ENCODE data around the gene C6orf163. TPM values are rescaled to one million over a fixed set of nuclear protein-coding genes. Genes with fewer than 3 reads are reported as not detected.

C6orf163 gene
- total RNA-seq, 1 experiment from 2014 or later = not detected

DNA sequence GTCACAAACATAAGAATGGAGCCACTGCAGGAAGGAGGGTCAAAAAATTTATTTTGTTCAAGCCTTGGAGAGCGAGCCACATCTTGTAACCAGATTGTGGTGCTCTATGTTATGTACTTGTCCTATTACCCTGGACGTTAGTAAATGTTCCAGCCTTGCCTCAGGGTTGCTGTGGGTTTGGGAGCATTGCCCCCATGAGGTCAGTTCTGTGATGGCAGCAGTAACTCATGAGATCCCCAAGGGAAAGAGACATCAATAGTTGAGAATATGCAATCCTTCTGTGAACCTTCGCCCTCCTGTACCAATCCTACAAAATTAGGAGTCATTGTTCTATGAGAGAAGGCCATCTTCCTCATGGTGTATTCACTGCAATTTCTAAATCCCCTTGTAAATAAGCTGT lies 46.7 kb downstream of the C6orf163 start:
- no peak for DNase-seq
- Histone ChIP-seq H3K36me3 (no peaks in the 10 kb centered on the region), H3K9me3 (no peaks in the 10 kb centered on the region), H3K27me3 (no peaks in the 10 kb centered on the region), H3K4me3 (no peak overlapping the region)

DNA sequence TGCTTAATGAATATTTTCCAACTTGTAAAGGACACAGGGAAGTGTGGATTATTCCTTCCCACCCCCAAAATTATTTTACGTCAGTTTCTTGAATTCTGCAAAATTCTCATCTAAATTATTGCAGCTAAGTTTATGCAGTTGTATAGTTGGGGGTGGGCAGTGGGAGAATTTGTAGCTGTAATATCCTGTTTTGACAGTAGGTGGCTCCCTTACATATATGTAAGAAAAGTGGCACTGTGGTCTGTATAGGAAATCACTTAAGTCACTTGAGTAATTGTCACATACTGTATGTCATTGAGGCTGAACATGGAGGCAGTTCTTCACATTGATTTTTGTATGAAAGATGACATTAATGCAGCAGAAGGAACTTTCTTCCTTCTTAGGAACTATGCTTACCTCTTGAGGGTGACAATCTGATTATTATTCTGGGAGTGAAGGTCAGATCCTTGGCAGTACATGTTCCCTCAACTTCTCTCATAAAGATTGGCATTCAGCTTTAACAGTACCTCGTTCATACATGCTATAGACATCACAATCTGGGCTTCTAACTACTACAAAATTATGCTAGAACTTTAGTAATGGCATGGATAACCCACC lies 48.5 kb downstream of the C6orf163 start:
- Histone ChIP-seq H3K4me3 (no peak overlapping the region), H3K27me3 (no peaks in the 10 kb centered on the region; the same call in 1 of the 2 replicates), H3K9me3 (no peaks in the 10 kb centered on the region), H3K36me3 (no peaks in the 10 kb centered on the region)
- no peak for DNase-seq

DNA sequence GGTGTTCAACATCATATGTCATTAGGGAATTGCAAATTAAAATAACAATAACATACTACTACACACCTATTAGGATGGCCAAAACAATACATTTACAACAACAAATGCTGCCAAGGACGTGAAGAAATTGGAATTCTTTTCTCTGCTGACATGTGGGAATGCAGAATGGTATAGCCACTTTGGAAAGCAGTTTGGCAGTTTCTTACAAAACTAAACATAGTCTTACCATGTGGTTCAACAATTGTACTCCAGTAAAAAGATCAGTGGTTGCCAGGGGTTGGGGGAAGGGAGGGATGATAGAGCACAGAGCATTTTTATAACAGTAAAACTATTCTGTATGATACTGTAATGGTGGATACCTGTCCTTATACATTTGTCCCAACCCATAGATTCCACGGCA lies 50.8 kb downstream of the C6orf163 start:
- no peak for DNase-seq
- H3K9me3 ChIP-seq = no peaks in the 10 kb centered on the region

DNA sequence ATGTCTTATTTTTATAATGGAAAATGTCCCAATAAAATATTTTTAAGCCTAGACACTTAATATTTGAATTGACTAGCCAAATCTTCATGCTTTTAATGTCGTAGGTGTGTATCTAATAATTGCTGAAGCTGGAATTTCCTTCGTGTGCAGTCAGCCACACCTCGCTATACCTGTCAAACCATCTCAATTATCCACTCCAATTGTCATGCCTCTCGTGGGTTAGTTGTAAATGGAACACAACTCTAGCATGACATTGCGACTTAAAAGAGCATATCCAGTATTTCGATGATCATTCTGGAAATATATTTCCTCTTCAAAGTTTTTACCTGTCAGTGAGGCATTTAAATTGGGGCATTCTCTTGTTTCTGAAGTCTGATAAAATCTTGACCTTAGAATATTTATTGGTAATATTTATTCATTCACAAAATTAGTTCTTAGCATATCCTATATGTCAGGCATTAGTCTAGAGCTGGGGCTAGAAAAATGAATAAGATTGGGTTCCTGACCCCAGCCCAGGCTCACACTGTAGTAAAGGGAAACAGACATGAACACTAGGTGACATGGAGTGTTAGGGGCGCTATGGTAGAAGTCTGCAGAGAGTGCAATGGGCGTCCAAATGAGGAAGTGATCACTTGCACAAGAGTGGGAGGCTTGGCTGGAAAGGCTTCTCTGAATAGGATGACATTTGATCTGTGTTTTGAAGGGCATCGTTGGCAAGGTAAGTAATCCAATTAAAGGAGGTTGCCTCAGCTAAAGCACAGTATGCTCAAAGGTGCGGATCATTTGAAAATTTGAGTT lies 52.2 kb downstream of the C6orf163 start:
- Histone ChIP-seq H3K4me3 (no peak overlapping the region), H3K27me3 (no peaks in the 10 kb centered on the region; the same call in 1 of the 2 replicates), H3K9me3 (no peaks in the 10 kb centered on the region), H3K36me3 (no peaks in the 10 kb centered on the region)
- DNase-seq = no peak

More for the DNA sequence above, 50.8 kb downstream of the C6orf163 start:
- H3K27me3 ChIP-seq = no peaks in the 10 kb centered on the region; the same call in 1 of the 2 replicates
- H3K4me3 ChIP-seq = no peak overlapping the region
- no peaks in the 10 kb centered on the region for H3K36me3 ChIP-seq

DNA sequence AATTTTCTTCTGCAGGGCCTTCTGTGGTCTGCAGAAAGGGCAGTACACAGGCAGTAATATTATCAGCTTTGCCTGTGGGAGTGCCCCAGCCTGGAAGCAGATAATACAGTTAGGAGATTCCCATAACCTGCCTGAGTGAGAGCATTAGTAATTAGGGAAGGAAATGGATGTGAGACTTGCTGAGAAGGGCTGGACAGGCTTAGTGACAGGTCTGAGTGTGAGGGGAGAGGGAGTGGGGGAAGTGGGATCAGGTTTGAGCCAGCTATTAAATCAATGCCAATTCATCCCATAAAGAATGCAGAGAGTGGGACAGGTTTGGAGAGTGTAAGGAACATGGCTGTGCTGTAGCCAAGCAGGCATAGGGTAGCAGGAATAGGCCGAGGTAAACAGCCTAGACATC lies 53.0 kb downstream of the C6orf163 start:
- Histone ChIP-seq H3K36me3 (no peaks in the 10 kb centered on the region), H3K4me3 (no peak overlapping the region), H3K27me3 (no peaks in the 10 kb centered on the region; the same call in 1 of the 2 replicates), H3K9me3 (no peaks in the 10 kb centered on the region)
- no peak for DNase-seq

DNA sequence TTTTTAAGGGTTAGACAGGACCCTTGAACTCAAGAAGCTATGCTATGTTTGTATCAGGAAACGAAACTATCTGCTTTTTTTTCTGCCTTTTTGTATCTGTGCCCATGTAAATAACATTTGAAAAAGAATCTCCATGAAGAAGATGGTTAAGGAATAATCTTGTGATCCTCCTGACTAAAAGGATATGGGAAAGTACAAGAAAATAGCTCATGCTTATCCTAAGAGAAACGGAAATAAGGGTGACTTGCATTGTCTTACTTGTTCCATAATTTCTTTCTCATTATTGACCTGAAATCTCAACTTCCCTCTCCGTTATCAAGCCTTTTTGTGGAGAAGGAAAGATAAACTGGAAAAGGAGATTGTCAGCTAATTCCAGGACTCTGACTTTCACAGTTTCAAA lies 57.2 kb downstream of the C6orf163 start:
- no peaks in the 10 kb centered on the region for H3K27me3 ChIP-seq
- H3K9me3 ChIP-seq = no peaks in the 10 kb centered on the region
- no peak overlapping the region for H3K4me3 ChIP-seq
- H3K36me3 ChIP-seq = no peaks in the 10 kb centered on the region
- no peak for DNase-seq

DNA sequence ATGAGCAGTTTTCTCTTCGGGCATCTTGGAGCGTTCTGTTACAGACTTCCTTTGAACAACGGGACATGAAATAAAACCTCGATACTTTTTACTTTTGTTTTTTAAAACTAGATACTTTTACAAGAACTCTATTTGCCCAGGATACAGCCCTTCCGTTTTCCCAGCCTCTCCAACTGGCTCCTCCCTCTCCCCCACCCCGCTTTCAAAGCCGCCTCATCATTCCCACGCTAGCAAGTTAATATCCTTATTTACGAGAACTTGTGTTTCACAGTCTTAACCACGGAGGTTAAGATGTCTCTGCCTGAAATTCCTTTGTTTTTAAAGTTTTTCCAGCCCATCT lies 62.9 kb downstream of the C6orf163 start:
- Histone ChIP-seq H3K4me3 (peak overlapping the region; percentile 93), H3K36me3 (no peaks in the 10 kb centered on the region), H3K9me3 (no peaks in the 10 kb centered on the region), H3K27me3 (no peaks in the 10 kb centered on the region)
- DNase-seq = peak; percentile 42

DNA sequence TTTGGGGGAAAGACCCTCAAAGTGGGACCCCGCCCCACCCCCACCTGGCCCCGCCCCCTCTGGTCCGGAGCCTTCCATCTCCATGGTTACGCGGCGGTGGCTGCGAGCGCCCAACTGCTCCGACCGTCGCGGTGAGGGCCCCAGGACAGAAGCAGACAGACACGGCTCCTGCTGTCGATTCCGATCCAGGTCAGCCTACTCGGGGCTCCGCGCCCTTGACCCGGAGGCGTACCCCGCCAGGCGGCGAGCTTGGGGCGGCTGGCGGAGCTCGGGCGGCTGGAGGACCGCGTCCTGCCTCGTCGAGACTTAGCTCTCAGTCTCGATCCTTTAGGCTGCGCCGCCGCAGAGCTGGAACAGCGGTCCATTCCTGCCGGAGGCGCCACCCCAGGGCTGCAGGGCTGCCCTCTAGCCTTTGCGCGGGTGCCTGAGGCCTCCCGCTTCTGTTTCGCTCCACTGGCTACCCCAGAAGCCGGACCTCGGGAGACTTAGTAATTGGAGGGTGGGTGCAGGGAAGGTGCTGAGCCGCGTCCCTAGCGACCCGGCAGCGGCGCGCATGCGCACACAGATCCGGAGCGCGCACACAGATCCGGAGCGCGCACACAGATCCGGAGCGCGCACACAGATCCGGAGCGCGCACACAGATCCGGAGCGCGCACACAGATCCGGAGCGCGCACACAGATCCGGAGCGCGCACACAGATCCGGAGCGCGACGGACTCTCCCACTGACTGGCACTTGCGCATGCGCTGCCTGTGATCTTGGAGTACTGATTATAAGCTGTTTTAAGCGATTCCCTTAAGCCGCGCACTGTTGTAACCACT lies 63.5 kb downstream of the C6orf163 start, which contains the start of gene CFAP206:
Gene CFAP206 (plus strand): TSS at position 72 of the 820 bp plus-strand sequence. CDS start 1,868 bp downstream, outside the sequence.
- Histone ChIP-seq H3K4me3 (peak within 1 kb of the TSS; percentile 93), H3K36me3 (no peaks in the 10 kb centered on the region), H3K9me3 (no peaks in the 10 kb centered on the region), H3K27me3 (no peaks in the 10 kb centered on the region)
- DNase-seq = peak; percentile 80

DNA sequence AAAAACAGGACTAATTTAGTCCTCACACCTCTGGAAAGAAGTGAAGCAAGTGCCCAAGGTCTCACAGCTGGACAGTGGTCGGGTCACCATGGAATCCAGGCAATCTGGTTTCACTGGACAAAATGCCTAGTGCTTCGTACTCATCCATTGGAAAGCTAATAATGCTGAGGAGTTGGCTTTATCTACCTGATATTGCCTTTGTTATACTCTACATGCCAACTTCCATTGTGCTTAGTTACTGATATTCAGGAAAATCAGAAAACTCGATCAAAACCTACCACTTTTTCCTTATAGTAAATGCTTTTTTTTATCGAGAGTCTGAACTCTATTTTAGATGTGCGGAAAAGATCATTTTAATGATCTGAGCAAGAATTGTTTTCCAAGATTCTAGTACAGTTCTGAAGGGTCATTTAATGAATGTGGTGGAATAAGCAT lies 64.1 kb downstream of the C6orf163 start:
- H3K36me3 ChIP-seq = no peaks in the 10 kb centered on the region
- DNase-seq = no peak
- H3K4me3 ChIP-seq = peak overlapping the region; percentile 93

More for the DNA sequence above, 64.1 kb downstream of the C6orf163 start:
- Histone ChIP-seq H3K9me3 (no peaks in the 10 kb centered on the region), H3K27me3 (no peaks in the 10 kb centered on the region)

Other genes starting within 250 kb of the C6orf163 start
- gene CGA, start 249.7 kb upstream of the C6orf163 start, total RNA-seq (2014; rRNA removed; shearing (Covaris generic); ENCODE audit: low replicate concordance) = not detected in 2 replicates
- 4.0 and 19.9 TPM in 2 replicates for gene ZNF292, start 189.2 kb upstream of the C6orf163 start, total RNA-seq (2014; rRNA removed; shearing (Covaris generic); ENCODE audit: low replicate concordance)
- 7.5 and 10.9 TPM in 2 replicates for gene SMIM8, start 22.2 kb upstream of the C6orf163 start, total RNA-seq (2014; rRNA removed; shearing (Covaris generic); ENCODE audit: low replicate concordance)
- gene GJB7, start 15.5 kb upstream of the C6orf163 start, total RNA-seq (2014; rRNA removed; shearing (Covaris generic); ENCODE audit: low replicate concordance) = not detected in 2 replicates
- gene CFAP206, start 63.2 kb downstream of the C6orf163 start, total RNA-seq (2014; rRNA removed; shearing (Covaris generic); ENCODE audit: low replicate concordance) = not detected in 2 replicates
- gene SLC35A1, start 128.2 kb downstream of the C6orf163 start, total RNA-seq (2014; rRNA removed; shearing (Covaris generic); ENCODE audit: low replicate concordance) = 10.6 and 14.2 TPM in 2 replicates
- gene RARS2, start 245.2 kb downstream of the C6orf163 start, total RNA-seq (2014; rRNA removed; shearing (Covaris generic); ENCODE audit: low replicate concordance) = 24.0 and 35.2 TPM in 2 replicates
- 35.4 and 69.6 TPM in 2 replicates for gene ORC3, start 245.3 kb downstream of the C6orf163 start, total RNA-seq (2014; rRNA removed; shearing (Covaris generic); ENCODE audit: low replicate concordance)

Data from MG63 (cell line).